K562 (cell line): ENCODE measurements around the gene POU2AF1.
"Not testable (repeated sequence)": the region's sequence is repeated elsewhere in the genome, so short reads cannot be mapped to it uniquely, and the experiment has no call there.

Experiments used
- C11orf30 ChIP-seq: fragments of 450-650 bp; IDR thresholded peaks from 2 replicates; pipeline ENCODE4 v1.6.1; 2016; ENCODE audit warnings: low read depth, mild to moderate bottlenecking
- ELF1 ChIP-seq: fragments of 200-800 bp; sonication (Bioruptor generic); IDR thresholded peaks from 2 replicates; pipeline ENCODE4 v1.6.1; 2016; ENCODE audit warnings: missing genetic modification characterization, missing compliant biosample characterization
- FIP1L1 ChIP-seq: fragments of 200-400 bp; formaldehyde crosslinking; IDR thresholded peaks from 2 replicates; pipeline ENCODE4 v1.6.1; 2018; ENCODE audit warnings: mild to moderate bottlenecking, low read depth, low read length; ENCODE audit not compliant: poor library complexity, severe bottlenecking
- MAFK ChIP-seq: IDR thresholded peaks from 2 replicates; pipeline ENCODE4 v1.6.1; 2011; ENCODE audit warnings: low read length, improper control_type of control experiment
- NCOA2 ChIP-seq, 2 experiments: fragments of 450-650 bp; IDR thresholded peaks; 2 replicates each; pipeline ENCODE4 v1.6.1; 2018; ENCODE audit warnings: mild to moderate bottlenecking in 2 of 2, moderate library complexity in 1 of 2; ENCODE audit not compliant: partially characterized antibody in 2 of 2
- SRSF1 ChIP-seq: fragments of 200-400 bp; formaldehyde crosslinking; IDR thresholded peaks from 2 replicates; pipeline ENCODE4 v1.6.1; 2017; ENCODE audit warnings: mild to moderate bottlenecking, low read depth, low read length, moderate library complexity
- XRCC5 ChIP-seq: fragments of 200-400 bp; formaldehyde crosslinking; IDR thresholded peaks from 2 replicates; pipeline ENCODE4 v1.6.1; 2017; ENCODE audit warnings: low read depth, mild to moderate bottlenecking, low read length
- ZFPM2 ChIP-seq: fragments of 250-450 bp; sonication (Bioruptor Pico); IDR thresholded peaks from 2 replicates; pipeline ENCODE4 v1.5.1; 2022; ENCODE audit warnings: mild to moderate bottlenecking
- TF ChIP-seq, protein P1 (sequence below), 3 experiments: IDR thresholded peaks in 2 of 3; conservative IDR thresholded peaks in 1 of 3; 2 replicates each; pipeline ENCODE4 v1.5.1; 2011 to 2012; ENCODE audit warnings: low read length in 3 of 3, mild to moderate bottlenecking in 3 of 3, control low read depth in 2 of 3, improper control_type of control experiment in 1 of 3, inconsistent platforms in 1 of 3, low read depth in 1 of 3, mixed read lengths in 1 of 3, moderate library complexity in 1 of 3; ENCODE audit not compliant: insufficient read depth in 2 of 3
- TF ChIP-seq, protein P2 (sequence below): sonication (generic); formaldehyde crosslinking; IDR thresholded peaks from 2 replicates; pipeline ENCODE4 v1.8.1; 2023; ENCODE audit warnings: mild to moderate bottlenecking, missing genetic modification reagents, moderate library complexity
- TF ChIP-seq, protein P3 (sequence below): fragments of 150-350 bp; IDR thresholded peaks from 2 replicates; pipeline ENCODE4 v1.6.1; 2014; ENCODE audit warnings: low read depth, mild to moderate bottlenecking, low read length, borderline replicate concordance

DNA sequence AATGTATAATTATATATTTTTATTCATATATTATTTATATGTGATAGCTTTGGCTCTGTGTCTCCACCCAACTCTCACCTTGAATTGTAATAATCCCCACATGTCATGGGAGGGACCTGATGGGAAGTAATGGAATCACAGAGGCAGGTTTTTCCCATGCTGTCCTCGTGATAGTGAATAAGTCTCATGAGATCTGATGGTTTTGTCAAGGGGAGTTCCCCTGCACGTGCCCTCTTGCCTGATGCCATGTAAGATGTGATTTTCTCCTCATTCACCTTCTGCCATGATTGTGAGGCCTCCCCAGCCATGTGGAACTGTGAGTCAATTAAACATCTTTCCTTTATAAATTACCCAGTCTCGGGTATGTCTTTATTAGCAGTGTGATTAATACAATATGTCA, 22.9 kb upstream of the POU2AF1 start:
- not testable (repeated sequence) for TF ChIP-seq ZFPM2 (CRISPR knock-in tag); ELF1 (tag); XRCC5; FIP1L1; NCOA2 (IDR thresholded peaks at IDR 0.05; ENCODE audit: partially characterized antibody in 2 of 2); C11orf30; MAFK; SRSF1
- TF ChIP-seq, protein P1, sequence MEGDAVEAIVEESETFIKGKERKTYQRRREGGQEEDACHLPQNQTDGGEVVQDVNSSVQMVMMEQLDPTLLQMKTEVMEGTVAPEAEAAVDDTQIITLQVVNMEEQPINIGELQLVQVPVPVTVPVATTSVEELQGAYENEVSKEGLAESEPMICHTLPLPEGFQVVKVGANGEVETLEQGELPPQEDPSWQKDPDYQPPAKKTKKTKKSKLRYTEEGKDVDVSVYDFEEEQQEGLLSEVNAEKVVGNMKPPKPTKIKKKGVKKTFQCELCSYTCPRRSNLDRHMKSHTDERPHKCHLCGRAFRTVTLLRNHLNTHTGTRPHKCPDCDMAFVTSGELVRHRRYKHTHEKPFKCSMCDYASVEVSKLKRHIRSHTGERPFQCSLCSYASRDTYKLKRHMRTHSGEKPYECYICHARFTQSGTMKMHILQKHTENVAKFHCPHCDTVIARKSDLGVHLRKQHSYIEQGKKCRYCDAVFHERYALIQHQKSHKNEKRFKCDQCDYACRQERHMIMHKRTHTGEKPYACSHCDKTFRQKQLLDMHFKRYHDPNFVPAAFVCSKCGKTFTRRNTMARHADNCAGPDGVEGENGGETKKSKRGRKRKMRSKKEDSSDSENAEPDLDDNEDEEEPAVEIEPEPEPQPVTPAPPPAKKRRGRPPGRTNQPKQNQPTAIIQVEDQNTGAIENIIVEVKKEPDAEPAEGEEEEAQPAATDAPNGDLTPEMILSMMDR (IDR thresholded peaks at IDR 0.05 in 2 of 3, conservative IDR thresholded peaks at IDR 0.05 in 1 of 3; ENCODE audit: insufficient read depth in 2 of 3, low read depth in 1 of 3, low read length in 3 of 3) = not testable (repeated sequence)
- TF ChIP-seq, protein P2, sequence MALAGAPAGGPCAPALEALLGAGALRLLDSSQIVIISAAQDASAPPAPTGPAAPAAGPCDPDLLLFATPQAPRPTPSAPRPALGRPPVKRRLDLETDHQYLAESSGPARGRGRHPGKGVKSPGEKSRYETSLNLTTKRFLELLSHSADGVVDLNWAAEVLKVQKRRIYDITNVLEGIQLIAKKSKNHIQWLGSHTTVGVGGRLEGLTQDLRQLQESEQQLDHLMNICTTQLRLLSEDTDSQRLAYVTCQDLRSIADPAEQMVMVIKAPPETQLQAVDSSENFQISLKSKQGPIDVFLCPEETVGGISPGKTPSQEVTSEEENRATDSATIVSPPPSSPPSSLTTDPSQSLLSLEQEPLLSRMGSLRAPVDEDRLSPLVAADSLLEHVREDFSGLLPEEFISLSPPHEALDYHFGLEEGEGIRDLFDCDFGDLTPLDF = not testable (repeated sequence)
- TF ChIP-seq, protein P3, sequence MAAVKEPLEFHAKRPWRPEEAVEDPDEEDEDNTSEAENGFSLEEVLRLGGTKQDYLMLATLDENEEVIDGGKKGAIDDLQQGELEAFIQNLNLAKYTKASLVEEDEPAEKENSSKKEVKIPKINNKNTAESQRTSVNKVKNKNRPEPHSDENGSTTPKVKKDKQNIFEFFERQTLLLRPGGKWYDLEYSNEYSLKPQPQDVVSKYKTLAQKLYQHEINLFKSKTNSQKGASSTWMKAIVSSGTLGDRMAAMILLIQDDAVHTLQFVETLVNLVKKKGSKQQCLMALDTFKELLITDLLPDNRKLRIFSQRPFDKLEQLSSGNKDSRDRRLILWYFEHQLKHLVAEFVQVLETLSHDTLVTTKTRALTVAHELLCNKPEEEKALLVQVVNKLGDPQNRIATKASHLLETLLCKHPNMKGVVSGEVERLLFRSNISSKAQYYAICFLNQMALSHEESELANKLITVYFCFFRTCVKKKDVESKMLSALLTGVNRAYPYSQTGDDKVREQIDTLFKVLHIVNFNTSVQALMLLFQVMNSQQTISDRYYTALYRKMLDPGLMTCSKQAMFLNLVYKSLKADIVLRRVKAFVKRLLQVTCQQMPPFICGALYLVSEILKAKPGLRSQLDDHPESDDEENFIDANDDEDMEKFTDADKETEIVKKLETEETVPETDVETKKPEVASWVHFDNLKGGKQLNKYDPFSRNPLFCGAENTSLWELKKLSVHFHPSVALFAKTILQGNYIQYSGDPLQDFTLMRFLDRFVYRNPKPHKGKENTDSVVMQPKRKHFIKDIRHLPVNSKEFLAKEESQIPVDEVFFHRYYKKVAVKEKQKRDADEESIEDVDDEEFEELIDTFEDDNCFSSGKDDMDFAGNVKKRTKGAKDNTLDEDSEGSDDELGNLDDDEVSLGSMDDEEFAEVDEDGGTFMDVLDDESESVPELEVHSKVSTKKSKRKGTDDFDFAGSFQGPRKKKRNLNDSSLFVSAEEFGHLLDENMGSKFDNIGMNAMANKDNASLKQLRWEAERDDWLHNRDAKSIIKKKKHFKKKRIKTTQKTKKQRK = not testable (repeated sequence)
